T-helper 1 cell treated with Interleukin-12 subunit alpha and Interleukin-12 subunit beta and Interleukin-4 antibody, amounts not matched to agents 30 ng/mL and 1 ng/mL, for 36 hours (primary cell): ENCODE measurements around the gene ZNF319. TPM values are rescaled to one million over a fixed set of nuclear protein-coding genes. Genes with fewer than 3 reads are reported as not detected.

ENCODE experiments used
- total RNA-seq: library from RNA; stranded (reverse); gene quantifications from 2 replicates; pipeline ENCODE4 v1.2.3, GENCODE V29; 2022

Gene ZNF319
- total RNA-seq, 1 donor from 2014 or later: 17.8 TPM

Other genes starting within 250 kb of the ZNF319 start
- gene KIFC3, start 198.2 kb downstream of the ZNF319 start, total RNA-seq: not detected in 2 replicates
- not detected in 2 replicates for gene CNGB1, start 29.5 kb downstream of the ZNF319 start, total RNA-seq
- 57.1 and 59.6 TPM in 2 replicates for gene USB1, start 735 bp upstream of the ZNF319 start, total RNA-seq
- 0.64 and 0.68 TPM in 2 replicates for gene MMP15, start 25.1 kb upstream of the ZNF319 start, total RNA-seq
- gene CFAP20, start 128.7 kb upstream of the ZNF319 start, total RNA-seq: 40.4 and 43.1 TPM in 2 replicates
- gene CSNK2A2, start 197.4 kb upstream of the ZNF319 start, total RNA-seq: 70.4 and 73.3 TPM in 2 replicates